NCI-H2171 (cell line): ENCODE data around the gene ZNF576.
"Not testable (repeated sequence)": the region's sequence is repeated elsewhere in the genome, so short reads cannot be mapped to it uniquely, and the experiment has no call there.

Experiments used
- DNase-seq: peaks from one replicate; lab custom pipeline; 2025; lab: John Stamatoyannopoulos, UW

ZNF576 gene, protein sequence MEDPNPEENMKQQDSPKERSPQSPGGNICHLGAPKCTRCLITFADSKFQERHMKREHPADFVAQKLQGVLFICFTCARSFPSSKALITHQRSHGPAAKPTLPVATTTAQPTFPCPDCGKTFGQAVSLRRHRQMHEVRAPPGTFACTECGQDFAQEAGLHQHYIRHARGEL

DNA sequence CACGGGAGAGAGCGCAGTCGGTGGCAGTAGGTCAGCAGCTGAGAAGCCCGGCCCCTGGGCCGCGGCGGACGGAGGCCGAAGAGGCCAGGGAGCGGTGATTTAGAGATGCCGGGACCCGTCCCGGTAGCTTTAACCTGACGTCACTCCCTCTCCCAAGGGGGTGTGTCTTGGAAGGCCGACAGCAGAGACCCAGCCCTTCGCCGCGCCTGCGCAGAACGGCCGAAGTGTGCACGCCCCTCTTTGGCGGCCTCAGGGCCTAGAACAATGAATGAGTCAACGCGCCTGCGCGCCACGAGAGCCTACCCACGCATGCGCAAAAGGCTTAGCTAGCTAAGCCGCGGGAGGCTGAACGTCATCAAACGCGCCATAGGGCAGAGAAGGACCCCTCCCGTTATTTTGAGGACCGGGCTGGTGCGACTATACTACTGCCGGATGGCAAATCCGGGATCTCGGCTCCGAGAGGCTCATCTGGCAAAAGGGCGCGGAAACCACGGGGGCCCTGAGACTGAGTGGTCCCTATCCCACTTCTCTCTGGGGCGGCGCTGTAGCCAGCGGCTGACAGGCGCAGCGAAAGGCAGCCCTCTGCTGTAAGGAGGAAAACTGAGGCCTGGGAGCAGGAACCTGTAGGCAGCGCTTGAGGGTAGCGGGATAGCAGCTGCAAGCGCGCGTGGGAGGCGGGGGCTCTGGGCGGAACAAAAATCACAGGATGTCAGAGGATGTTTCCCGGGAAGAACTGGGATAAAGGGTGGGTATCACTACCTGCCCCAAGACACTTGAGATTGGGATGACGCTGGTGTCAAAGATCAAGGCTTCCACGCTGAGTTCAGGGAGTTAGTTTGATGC, at the start of gene ZNF576, which contains the start of gene IRGQ:
Gene ZNF576 (plus strand): TSS at position 597 of the 843 bp plus-strand sequence. CDS start 514 bp downstream, outside the sequence.
Gene IRGQ (minus strand): TSS at position 136 of the 843 bp plus-strand sequence. CDS start 796 bp downstream, outside the sequence.
- peak; percentile 98 for DNase-seq

DNA sequence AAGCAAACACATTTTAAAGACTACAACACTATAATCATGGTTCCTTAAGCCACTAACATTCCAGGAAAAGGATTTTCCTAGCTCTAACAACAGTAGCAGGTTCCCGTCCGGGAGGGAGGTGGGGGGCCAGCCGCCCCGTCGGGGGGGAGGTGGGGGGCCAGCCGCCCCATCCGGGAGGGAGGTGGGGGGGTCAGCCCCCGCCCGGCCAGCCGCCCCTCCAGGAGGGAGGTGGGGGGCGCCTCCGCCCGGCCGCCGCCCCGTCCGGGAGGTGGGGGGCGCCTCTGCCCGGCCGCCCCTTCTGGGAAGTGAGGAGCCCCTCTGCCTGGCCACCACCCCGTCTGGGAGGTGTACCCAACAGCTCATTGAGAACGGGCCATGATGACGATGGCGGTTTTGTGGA, 48.5 kb upstream of the ZNF576 start:
- not testable (repeated sequence) for DNase-seq

DNA sequence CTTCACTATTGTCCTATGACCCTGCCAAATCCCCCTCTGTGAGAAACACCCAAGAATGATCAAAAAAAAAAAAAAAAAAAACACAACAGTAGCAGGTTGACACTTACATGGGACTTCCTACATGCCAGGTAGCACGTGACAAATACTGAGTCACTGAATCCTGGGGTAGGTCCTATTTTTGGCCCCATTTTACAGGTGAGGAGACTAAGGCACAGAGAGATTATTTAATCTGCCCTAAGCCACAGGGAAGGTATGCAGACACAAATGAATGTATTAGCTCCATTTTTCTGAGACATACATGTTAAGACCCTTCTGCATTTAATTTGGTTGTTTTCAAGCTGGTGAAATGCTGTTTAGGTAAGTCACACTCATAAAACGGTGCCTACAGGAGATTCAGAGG, 47.7 kb upstream of the ZNF576 start:
- DNase-seq: no peak

DNA sequence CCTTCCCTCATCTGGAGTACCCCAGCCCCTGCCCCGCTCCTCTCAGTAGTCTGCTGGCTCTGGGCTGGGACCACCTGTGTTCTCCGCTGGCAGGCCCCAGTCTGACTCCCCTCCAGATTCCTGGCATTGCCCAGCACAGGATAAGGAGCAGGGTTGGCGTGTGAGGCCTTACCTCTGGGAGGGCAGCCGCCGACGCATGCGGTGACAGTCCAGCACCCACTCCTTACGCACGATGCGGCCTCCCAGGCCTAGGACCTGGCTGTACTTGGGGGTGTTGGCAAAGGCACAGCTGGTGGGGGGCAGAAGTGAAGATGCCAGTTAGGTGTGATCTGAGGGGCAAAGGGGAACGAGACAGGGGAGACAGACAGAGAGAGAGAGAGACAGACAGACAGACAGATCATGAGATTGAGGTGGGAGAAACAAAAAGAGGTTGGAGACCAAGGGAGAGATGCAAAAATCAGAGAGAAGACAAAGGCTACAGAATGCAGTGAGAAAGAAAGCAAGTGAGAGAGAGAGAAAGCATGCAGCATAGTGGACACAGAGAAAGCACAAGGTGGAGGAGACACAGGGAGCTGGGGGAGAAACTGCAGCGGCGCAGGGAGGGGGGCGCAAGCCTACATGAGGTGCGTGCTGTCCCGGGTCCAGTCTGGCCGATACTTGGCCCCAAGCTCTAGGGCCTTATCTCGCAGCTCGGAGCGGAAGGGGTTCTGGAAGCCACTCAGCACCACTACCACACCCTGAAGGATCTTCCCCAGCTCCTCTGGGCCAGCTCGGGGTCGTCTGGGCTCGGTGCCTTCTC, 44.8 kb upstream of the ZNF576 start:
- no peak for DNase-seq

DNA sequence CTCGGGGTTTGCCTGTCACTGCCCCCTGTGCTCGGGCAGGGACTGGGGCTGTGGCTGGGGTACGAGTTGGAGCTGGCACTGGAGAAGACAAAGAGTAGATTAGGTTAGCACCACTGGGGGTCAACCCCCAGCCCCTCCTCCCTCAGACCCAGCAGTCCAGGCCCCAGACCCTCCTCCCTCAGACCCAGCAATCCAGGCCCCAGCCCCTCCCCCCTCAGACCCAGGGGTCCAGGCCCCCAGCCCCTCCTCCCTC, 44.3 kb upstream of the ZNF576 start:
- DNase-seq: no peak

DNA sequence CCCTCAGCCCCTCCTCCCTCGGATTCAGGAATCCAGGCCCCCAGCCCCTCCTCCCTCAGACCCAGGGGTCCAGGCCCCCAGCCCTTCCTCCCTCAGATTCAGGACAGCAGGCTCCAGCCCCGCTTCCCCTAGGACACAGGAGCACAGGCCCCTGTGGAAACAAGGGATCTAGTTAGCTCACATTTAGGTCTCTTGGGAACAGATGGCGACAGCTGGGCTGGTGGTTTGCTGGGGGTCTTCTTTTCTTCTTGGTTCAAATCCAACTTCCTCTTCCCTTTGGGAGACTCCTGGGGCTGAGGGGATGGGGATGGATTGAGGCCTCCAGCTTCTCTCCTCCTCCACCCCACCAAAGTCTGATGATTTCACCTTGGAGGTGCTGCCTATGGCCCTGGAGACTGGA, 43.8 kb upstream of the ZNF576 start:
- DNase-seq: peak; percentile 67

DNA sequence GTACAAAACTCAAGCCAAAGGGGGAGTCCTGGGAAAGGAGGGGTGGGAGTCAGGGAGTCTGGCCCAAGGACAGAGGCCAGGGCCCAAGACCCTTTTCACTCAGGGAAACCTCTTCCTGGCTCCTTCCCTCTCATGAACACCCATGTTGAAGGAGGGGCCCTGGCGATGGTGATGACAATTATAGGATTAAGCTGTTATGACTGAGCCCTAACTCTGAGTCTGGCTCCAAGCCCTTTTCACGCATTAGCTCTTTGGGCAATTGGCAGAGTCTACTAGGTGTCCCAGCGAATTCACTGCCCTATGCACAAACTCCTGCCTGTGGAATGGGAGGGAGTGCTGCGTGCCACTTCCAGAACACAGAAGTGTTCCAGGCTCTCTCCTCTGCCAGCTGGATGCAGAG, 42.7 kb upstream of the ZNF576 start:
- DNase-seq: no peak

DNA sequence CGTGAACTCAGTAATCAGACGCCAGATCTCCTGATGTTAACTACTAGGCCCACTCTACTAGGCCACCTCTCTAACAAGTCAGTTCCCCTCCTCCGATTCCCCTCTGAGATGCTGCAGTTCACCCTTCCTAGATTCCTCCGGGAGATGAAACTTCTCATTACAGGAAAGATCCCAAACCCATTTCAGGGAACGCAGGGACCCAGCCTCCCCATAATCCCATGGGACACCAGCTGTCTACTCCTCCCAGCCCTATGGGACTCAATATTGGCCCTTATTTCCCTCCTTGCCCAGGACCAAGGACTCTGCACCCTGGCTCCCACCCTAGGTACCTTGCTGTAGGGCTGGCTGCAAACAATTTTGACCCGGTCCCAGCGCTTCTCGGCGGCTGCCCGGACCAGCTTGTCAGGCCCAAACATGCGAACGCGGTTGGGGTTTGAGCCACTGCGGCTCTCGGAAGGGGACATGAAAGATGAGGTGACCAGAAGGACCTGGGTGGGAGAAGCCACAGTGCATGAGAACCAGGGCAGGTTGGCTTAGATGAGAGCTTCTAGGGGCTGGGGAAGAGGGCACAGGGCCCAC, 42.0 kb upstream of the ZNF576 start:
- no peak for DNase-seq

DNA sequence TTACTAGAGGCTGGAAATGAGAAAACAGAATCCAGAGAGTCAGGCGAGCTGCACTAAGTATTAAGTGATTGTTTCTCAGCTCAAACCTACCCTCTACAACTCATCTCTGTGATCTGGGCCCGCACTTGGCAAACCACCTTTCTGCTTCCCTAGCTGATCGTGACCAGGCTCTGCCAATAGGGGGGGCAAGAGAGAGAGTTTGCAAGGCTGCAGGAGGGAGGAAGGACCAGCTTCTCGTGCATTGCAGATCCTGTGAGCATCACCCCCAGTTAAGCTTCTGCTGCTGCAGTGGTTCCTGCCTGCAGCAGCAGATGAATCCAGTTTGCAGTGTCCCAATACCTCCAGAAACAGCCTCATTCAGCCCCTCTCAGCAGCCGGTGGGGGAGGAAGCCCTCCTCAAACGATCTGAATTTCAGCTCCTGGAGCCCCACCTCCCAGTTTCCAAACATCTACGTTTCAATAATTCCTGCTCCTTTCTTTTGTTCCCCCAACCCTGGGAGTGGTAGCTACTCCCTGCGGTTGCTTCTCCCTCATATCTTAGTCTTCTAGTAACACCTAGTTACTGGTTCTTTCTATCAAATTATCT, 41.1 kb upstream of the ZNF576 start:
- DNase-seq: peak; percentile 22

DNA sequence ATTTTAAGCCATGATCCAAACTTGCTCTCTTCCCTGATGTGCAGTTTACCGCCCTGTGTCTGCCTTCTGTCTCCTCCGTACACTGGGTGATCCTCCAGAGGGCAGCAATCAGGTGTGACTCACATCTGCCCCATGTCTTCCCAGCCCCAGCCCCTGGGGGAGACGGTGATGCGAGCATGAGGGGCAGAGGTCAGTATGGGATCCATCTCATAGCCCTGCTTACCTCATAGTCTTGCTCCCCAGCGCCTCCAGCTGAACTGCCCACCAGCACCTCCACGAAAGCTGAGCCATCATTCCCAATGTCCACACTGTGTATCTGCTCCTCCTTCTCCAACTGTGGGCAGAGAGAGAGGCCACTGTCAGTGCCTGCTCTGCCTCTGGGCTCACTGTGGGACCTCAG, 35.7 kb upstream of the ZNF576 start:
- DNase-seq: no peak

DNA sequence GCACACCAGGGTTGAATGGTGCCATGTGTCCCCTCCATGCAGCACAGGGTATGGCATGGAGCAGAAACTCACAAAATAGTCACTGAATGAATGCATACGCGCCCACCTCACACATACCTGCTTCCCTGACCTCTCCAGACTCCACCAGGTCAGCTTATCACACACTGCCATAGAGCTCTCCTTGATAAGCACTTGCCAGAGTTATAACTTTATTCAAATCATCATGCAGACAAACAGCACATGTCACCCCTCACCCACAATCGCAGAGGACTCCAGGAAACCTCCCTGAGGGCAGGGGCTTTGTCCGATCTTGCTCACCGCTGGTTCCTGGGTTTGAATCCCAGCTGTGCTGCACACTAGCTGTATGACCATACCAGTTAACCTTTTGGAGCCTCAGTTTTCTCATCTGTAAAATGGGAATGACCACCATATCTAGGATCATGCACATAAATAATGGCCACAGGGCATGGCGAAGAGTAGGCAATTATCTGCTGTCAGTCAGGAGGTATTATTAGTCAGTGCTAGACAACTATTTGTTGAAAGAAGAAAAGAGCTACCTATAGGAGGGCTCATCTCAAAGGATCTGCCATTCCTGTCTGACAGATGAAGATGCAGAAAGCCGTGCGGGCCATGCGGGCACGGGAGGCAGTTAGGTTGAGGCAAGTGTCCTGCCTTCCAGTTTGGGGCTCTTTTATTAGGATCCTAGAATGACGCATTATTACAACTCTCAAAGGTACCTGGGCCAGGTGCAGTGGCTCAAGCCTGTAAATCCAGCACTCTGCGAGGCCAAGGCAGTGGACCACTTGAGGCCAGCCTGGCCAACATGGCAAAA, 35.0 kb upstream of the ZNF576 start:
- no peak for DNase-seq

DNA sequence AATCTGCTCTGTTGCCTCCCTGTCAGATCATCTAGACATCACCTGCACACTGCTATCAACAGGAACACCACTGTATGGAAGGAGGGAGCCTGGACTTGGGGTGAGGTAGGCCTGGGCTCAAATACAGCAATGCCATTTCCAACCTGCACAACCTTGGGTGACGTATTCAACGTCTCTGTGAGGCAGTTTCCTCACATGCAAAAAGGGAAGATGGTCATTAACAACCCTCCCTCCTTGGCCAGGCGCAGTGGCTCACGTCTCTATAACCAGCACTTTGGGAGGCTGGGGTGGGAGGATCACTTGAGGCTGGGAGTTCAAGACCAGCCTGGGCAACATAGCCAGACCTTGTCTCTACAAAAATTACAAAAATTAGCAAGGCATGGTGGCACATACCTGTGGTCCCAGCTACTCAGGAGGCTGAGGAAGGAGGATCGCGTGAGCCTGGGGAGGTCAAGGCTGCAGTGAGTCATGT, 34.1 kb upstream of the ZNF576 start:
- no peak for DNase-seq

DNA sequence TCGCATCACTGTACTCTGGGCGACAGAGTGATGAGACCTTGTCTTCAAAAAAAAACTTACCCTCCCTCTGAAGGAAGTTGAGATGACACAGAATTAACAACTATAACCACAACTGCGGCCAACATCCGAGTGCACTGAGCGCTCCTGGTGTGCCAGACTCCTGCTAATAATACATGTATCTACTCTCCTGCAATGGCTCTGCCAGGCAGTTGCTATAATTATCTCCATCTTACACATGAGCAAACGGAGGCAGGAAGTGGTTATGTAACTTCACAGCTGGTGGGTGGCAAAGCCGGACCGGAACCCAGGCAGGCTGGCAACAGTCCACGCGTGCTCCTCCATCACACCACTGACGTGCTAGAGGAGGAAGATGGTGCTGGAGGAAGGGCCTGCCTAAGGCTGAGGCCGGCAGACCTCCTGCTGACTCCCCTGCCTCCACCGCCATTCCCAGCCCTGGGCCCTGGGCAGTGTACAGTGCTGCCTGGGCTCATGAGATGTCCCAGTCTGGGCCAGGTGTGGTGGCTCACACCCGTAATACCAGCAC, 33.6 kb upstream of the ZNF576 start:
- DNase-seq: no peak

DNA sequence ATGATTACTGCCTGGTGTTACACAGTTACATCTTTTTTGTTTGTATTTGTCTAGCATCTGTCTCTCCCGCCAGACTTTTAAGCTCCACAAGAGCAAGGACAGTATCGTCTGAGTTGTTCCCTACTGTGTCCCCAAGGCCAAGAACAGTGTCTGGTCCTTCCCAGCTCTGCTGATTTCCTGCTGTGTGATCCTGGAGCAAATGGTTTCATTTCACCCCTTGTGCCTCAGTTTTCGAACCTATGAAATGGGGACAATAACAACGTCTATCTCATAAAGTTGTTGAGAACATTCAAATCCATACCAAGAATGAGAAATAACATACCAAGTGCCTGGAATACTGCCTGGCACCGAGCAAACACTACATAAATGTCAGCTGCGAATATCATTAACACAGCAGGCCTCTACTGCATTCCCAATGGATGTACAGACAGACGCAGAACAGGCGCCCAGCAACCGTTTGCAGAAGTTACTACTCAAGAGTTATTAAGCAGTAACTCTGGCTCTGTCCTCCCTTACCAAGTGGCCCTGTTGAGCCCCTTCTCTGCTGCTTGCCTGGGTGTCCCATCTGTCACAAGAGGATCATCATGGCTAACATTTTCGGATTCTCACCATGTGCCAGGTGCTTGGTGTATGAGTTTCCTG, 32.5 kb upstream of the ZNF576 start:
- no peak for DNase-seq

DNA sequence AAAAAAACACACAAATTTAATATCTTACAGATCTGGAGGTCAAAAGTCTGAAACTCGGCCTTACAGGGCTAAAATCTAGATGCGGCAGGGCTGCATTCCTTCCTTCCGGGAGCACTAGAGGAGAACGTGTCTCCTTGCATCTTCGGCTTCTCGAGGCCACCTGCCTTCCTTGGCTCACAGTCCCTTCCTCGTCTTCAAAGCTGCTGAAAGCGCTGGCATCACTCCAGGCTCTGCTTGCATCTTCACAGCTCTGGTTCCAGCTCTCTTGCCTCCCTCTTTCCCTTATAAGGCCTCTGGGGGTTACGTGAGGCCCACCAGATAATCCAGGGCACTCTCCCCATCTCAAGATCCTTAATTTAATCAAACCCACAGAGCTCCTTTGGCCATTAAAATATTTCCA, 31.6 kb upstream of the ZNF576 start:
- DNase-seq: no peak

DNA sequence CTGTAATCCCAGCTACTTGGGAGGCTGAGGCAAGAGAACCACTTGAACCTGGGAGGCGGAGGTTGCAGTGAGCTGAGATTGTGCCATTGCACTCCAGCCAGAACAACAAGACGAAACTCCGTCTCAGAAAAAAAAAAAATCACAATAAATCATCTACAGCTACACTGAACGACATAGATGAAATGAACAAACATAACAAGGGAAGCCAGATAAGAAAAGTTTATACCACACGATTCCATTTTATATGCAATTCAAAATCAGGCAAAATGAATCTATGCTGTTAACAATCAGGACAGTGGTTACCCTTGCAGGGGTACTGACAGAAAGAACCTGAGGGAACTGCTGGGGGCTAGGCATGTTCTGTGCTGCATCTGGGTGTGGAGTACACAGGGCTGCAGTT, 26.7 kb upstream of the ZNF576 start:
- DNase-seq: no peak

DNA sequence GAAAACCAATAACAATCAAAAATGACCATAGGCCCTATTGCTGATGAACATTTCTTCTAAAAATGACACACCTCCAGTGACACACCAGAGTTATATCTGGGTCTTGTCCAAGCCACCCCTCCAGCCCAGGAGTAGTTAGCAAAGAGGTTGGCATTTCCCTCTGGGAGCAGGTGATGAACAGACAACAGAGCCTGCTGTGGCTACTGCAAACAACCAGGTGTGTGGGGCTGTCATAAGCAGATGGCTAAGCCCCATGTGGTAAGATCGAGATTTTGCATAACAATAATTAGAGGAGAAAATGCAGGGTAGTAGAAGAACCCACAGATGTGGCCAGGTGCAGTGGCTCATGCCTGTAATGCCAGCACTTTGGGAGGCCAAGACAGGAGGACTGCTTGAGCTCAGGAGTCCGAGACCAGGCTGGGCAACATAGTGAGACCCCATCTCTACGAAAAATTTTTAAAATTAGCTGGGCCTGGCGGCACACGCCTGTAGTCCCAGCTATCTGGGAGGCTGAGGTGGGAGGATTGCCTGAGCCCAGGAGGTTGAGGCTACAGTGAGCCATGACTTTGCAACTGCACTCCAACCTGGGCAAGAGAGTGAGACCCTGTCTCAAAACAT, 26.1 kb upstream of the ZNF576 start:
- DNase-seq: peak; percentile 76

DNA sequence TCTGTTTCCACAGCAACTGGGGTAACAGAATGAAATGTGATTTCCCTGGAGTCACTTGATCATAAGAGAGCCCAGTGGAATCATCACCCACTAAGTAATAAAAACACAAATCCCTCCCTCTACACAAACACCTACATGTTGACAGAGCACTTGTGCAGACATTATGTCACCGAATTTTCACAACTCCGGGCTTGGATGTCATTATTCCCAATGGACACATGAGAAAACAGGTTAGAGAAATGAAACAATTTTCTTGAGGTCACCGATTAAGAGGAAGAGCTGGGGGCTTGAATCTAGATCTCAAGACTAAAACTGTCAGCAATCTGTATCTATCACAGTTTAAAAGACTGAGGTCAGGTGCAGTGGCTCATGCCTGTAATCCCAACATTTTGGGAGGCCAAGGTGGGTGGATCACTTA, 24.2 kb upstream of the ZNF576 start:
- DNase-seq: no peak

DNA sequence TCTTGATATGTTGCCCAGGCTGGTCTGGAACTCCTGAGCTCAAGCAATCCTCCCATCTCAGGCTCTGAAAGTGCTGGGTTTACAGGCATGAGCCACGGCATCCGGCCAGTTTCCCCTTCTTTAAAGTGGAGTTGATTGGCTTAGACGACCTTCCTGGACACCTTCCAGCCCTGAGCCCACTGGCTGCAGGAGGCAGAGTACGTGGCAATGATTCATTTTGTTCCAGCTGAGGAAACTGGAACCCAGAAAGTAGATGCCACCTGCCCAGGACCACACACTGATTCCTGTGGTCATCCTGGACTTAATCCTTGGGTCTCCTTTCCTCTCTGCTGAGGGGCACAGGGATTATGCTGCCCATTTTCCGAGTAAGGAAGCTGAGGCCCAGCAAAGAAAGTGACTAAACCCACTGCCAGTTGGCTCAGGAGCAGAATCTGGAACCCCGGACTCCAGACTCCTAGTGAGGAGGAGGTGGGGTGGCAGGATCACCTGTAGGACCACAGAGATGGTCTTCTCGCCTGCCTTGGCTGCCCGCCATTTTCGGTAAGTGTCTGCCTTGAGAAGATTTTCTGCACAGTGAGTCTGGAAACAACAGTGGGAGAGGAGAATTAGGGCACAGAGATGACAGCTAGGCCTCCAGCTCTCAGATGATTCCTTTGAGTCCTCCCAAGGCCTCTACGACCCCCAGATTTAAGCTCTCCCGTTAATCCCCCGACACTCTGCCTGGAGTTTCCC, 21.8 kb upstream of the ZNF576 start:
- DNase-seq: no peak
